ENCODE measurements around the gene KIF5B.
"Not testable (repeated sequence)": the region's sequence is repeated elsewhere in the genome, so short reads cannot be mapped to it uniquely, and the experiment has no call there.

The KIF5B gene

GRCh38 chr10:32059472-32059871, 3.2 kb upstream of the KIF5B start:
- no peak for DNase-seq

- DNase-seq: no peak
These were observed 779 bp upstream of the KIF5B start for GRCh38 chr10:32057036-32057372.

GRCh38 chr10:32055478-32056135, 618 bp downstream of the KIF5B start:
- peak; percentile 71 to 80 for DNase-seq

DNA sequence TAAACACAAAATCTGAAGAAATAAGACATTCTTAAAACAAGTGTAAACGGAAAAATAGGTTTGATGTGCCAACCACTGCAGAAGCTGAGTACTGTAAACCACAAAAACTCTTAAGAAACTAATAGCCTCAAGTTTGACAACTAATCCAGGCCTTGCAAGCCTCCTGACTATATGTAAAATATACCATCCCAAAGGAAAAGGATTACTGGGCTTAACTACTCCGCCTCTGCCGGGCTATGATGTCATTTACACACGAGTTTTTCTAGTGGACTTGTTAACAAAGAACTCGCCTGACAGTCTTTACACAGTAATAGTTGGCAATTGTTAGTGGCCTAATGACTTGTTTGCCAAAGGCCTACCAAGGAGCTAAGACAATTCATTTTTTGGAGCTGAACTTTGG, 2.1 kb downstream of the KIF5B start:
- peak; percentile 42 to 54 for DNase-seq

GRCh38 chr10:32053392-32053791, 2.8 kb downstream of the KIF5B start:
- not testable (repeated sequence) for DNase-seq

GRCh38 chr10:32051926-32052325, 4.3 kb downstream of the KIF5B start:
- no peak for DNase-seq

- DNase-seq: no peak
These were observed 6.0 kb downstream of the KIF5B start for GRCh38 chr10:32050177-32050576.

- no peak for DNase-seq
These were observed 7.1 kb downstream of the KIF5B start for GRCh38 chr10:32049113-32049512.

- DNase-seq: no peak
These were observed 7.9 kb downstream of the KIF5B start for GRCh38 chr10:32048282-32048681.

DNA sequence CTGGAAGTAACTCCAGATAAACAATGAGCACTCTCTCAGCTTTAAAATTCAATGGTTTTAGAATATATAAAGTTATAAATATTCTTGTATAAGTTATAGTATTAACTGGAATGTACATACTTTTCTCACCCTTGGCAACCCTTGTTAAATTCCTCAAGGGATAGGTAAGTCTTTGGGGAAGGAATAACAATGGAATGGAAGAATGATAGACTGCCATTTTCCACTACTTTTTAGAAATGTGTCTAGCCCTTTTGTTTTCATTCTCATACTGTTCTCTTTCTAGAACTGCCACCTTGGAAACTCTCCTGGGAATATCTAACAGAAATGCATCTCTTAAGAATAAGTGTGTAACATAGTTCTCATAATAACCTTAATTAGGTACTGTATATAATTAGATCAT, 8.3 kb downstream of the KIF5B start:
- DNase-seq: no peak

DNA sequence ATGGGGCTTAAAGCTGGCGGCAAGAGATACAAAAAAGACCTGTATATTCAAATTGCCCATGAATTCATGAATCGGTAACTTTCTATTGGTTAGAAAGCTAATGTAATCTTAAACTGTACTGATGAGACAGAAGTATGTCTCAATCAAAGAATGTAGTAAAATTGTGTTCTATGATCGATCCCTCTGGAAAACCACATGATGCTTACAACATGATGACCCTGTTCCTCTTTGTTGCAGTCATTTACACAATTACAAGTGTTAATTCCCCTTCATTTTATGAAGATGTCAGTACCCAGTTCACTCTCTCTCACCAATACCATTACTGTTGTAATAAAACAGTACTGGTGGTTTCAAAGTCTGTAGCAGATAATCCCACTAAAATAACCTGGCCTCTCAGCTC, 10.1 kb downstream of the KIF5B start:
- DNase-seq: peak; percentile 67 to 72

GRCh38 chr10:32042730-32043129, 13.5 kb downstream of the KIF5B start:
- not testable (repeated sequence) for DNase-seq

- DNase-seq: no peak
These were observed 14.8 kb downstream of the KIF5B start for GRCh38 chr10:32041290-32042028.

DNA sequence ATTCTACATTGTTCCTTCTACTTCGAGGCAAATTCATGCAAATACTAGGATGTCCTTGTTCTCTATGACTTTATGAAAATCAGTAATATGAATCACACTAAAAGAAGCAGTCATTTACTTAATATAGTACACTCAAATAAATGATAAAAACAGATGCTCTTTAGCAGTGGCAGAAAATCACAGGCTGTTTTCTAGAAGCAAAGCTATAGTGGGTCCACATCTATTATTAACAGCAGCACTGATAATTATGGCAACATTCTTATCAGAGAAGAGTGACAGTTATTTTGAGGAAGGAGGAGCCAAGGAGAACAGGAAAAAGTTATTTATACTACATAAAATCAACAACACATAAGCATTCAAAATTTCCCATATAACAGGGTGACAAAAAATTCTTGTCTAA, 16.5 kb downstream of the KIF5B start:
- DNase-seq: no peak

DNA sequence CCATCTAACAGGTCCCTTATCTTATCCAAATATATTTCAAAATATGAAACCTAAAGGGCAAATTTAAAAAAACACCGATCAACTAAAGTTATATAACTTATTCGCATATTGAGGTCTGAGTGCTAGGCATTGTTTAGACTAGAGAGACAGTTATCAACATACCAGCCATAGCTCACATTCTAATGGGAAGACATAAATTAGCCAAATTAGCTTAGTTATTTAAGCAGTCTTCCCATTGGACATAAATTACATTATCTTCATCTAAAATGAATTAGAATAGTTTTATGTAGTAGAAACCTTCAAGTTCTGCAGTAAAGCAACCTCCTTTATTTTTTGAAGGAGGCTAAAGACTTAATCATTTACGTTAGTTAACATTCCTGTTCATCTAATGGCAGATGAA, 17.4 kb downstream of the KIF5B start:
- no peak for DNase-seq

DNA sequence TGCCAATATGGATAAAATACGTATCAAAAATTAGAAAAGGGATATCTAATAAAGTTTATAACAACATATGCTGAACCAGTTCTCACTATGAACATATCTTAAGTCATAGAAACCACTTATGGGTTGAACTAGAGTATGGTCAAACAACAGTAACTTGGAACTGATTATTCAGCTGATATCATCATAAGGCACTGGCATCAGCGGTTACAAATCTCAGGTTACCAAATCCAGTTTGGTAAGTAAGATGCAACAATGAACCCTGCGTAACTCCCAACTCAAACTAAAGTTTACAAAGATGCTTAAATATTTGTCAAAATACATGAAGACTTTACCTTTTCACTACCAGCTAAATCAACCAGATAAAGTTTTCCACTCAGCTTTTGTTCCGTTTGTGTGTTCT, 19.3 kb downstream of the KIF5B start:
- DNase-seq: no peak

GRCh38 chr10:32035038-32035437, 21.2 kb downstream of the KIF5B start:
- no peak for DNase-seq

- DNase-seq: no peak
These were observed 23.1 kb downstream of the KIF5B start for GRCh38 chr10:32033171-32033570.

GRCh38 chr10:32031920-32032319, 24.3 kb downstream of the KIF5B start:
- no peak for DNase-seq

DNA sequence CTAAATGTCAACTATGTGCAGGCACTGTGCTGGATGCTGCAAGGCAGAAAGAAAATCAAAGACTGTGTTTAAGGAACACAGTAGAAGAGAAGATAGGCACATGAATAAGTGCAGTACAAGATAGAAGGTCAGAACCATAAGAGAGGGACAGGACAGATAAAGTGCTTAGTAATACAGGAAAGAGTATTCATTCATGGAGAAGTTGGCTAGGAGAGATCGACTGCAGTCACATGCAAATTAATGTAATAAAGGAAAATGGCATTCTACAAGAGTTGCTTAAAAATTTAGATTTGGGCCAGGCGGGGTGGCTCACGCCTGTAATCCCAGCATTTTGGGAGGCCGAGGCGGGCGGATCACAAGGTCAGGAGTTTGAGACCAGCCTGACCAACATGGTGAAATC, 24.8 kb downstream of the KIF5B start:
- DNase-seq: no peak

DNA sequence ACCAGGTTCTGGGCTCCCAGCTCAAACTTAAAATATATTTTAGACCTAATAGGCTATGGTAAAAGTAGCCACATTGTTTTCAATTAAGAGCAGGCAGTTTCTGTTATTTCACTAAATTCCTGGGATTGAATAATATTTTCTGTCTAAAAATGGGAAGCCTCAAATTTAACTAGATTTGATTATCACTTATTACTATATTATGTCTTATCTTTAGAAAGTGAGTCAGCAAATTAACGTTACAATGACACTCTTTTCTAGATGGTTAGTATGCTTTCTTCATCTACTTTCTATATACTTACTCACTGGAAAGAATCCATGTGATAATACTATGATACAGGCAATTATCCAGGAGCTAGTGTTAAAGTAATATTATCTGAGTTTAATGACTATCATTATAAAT, 27.5 kb downstream of the KIF5B start:
- no peak for DNase-seq

DNA sequence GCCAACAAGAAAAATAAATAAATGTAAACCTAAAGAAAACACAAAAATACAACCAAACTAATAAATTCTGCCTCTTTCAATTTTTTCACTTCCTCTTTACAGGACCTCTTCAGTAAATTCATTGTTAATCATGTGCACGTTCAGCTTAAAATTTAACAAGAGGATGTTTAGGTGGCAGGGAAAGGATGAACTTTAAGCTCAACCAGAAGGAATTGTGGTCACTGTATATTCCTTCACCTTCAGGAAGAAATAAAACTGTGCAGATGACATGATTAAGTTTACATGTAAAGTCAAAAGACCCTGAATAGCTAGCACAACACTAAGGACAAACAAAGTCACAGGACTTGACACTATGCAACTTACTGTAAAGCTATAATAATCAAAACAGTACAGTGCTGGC, 33.0 kb downstream of the KIF5B start:
- DNase-seq: no peak

DNA sequence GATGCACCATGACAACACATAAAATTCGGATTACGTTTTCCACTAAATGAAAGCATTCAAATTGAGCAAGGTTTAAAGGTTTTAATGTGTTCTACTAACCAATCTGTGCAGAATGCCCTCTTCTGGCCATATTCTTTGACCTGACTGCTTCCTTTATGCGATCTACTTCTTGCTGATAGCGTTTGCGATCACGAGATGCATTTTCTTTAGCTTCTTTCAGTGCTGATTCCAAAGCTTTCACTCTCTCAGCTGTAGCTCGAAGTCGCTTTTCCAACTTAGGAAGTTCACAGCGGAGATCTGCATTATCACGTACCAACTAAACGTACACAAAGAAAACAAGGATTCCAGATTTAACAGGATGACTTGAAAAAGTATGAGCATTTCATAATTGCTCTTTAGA, 39.2 kb downstream of the KIF5B start:
- no peak for DNase-seq

DNA sequence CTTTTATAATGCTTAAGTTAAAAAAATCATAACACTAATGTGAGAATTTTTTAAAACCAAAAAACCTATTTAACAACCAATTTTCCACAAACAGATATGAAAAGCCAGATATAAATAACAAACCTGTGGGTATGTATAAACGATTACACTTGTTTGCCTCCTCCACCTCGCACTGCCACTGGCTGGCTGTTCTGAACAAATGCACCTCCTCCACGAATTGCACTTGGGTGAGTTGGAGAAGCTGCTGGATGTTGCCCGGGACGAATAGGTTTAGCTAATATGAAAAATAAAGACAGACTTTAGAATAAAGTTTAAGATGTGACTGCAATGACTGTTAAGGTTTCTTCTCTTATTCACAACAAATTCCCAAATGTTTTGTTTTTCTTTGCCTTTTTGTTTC, 40.8 kb downstream of the KIF5B start:
- DNase-seq: no peak

GRCh38 chr10:32007026-32007425, 49.2 kb downstream of the KIF5B start:
- DNase-seq: no peak

Measured in inflammatory macrophage treated with lipopolysaccharide for 1 hour (primary cell).